Keratinocyte (primary cell): ENCODE data around the gene HPD.

Experiments
- EZH2 ChIP-seq: IDR thresholded peaks from one replicate; pipeline ENCODE4 v1.6.1; 2012; ENCODE audit warnings: inconsistent platforms, mild to moderate bottlenecking, low read length, moderate library complexity
- TF ChIP-seq, protein P1 (sequence below), 3 experiments: IDR thresholded peaks in 1 of 3; conservative IDR thresholded peaks in 1 of 3; optimal IDR thresholded peaks in 1 of 3; 2 replicates in 2 of 3; 3 replicates in 1 of 3; pipeline versions ENCODE3 to v1.5.1; 2011; ENCODE audit warnings: low read length in 3 of 3, mild to moderate bottlenecking in 3 of 3, moderate library complexity in 2 of 3, control low read depth in 1 of 3, inconsistent platforms in 1 of 3; ENCODE audit not compliant: insufficient read depth in 2 of 3; ENCODE audit errors: extremely low read depth in 1 of 3

DNA sequence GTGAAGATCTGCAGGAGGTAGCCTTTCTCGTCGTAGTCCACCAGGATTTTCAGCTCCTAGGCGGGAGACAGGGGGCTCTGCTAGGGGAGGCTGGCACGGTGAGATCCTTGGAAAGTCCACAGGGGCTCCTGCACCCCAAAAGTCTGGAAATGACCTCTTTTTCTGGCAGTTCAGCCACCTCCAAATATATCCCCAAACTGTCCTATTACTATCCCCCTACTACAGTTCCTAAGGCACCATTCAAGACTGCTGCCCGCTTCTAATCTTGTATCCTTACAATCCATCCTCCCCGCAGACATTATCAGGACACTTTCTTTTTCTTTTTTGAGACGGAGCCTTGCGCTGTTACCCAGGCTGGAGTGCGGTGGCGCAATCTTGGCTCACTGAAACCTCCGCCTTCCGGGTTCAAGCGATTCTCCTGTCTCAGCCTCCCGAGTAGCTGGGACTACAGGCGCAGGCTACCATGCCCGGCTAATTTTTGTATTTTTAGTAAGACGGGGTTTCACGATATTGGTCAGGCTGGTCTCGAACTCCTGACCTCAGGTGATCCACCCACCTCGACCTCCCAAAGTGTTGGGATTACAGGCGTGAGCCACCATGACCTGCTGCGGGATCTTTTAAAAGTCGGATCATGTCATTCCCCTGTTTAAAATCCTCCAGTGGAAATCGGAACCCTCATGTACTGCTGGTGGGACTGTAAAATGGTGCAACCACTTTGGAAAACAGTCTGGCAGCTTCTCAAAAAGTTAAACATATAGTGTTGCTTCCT lies 18.5 kb downstream of the HPD start:
- TF ChIP-seq, protein P1, sequence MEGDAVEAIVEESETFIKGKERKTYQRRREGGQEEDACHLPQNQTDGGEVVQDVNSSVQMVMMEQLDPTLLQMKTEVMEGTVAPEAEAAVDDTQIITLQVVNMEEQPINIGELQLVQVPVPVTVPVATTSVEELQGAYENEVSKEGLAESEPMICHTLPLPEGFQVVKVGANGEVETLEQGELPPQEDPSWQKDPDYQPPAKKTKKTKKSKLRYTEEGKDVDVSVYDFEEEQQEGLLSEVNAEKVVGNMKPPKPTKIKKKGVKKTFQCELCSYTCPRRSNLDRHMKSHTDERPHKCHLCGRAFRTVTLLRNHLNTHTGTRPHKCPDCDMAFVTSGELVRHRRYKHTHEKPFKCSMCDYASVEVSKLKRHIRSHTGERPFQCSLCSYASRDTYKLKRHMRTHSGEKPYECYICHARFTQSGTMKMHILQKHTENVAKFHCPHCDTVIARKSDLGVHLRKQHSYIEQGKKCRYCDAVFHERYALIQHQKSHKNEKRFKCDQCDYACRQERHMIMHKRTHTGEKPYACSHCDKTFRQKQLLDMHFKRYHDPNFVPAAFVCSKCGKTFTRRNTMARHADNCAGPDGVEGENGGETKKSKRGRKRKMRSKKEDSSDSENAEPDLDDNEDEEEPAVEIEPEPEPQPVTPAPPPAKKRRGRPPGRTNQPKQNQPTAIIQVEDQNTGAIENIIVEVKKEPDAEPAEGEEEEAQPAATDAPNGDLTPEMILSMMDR (optimal IDR thresholded peaks at IDR 0.05 in 1 of 3, IDR thresholded peaks at IDR 0.05 in 1 of 3, conservative IDR thresholded peaks at IDR 0.05 in 1 of 3; ENCODE audit: extremely low read depth in 1 of 3, insufficient read depth in 2 of 3, low read length in 3 of 3): no peak
- TF ChIP-seq EZH2: no peak
